ENCODE data around the gene GTF2F1.
A peak's percentile ranks its signal among the peaks of the same experiment; 100 is the strongest.

DNA sequence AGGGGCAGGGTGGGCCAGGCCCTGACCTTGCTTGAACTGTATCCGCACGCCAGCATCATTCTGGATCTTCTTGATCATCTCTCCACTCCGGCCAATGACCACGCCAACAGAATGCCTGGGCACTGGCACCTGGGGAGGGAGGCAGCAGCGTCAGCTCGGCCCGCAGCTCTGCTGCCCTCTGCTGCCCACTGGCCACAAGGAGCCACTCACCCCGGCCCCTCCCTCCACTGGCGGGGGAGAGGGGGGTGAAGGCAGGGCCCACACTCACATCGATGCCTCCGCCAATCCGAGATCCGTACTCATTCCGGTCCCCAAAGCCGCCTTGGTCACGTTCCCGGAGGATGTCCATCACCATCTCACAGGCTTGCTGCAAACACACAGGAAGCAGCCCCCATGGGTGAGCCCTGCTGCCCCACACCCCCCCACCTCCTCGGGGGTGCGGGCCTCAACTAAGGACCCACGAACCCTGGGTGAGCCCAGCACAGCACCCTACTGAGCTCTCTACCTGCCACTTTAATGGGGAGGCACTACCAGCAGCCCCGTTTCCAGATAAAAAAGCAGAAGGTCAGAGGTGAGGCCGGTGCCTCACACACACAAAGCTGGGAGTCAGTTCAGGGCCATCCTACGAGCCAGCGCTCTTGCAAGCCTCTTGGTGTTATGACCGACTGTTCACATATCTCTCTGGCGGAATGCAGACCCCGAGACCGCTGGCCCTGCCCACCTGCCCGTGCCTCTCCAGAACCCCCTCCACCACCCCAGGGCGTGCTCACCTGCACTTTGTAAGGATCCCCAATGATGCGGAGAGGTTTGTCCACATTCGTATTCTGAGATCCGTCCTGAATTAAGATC, 25.0 kb upstream of the GTF2F1 start:
- TF ChIP-seq, protein P1, sequence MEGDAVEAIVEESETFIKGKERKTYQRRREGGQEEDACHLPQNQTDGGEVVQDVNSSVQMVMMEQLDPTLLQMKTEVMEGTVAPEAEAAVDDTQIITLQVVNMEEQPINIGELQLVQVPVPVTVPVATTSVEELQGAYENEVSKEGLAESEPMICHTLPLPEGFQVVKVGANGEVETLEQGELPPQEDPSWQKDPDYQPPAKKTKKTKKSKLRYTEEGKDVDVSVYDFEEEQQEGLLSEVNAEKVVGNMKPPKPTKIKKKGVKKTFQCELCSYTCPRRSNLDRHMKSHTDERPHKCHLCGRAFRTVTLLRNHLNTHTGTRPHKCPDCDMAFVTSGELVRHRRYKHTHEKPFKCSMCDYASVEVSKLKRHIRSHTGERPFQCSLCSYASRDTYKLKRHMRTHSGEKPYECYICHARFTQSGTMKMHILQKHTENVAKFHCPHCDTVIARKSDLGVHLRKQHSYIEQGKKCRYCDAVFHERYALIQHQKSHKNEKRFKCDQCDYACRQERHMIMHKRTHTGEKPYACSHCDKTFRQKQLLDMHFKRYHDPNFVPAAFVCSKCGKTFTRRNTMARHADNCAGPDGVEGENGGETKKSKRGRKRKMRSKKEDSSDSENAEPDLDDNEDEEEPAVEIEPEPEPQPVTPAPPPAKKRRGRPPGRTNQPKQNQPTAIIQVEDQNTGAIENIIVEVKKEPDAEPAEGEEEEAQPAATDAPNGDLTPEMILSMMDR (conservative IDR thresholded peaks at IDR 0.05 in 1 of 2, IDR thresholded peaks at IDR 0.05 in 1 of 2; ENCODE audit: low read depth in 1 of 2, low read length in 2 of 2) = peak; percentile 32 to 45
- no peak for TF ChIP-seq EZH2 (IDR thresholded peaks at IDR 0.05; ENCODE audit: low read length, missing control alignments)

Measured in fibroblast of lung (primary cell).